GM12872 (cell line): ENCODE data around the gene LSM14A.

Source experiments
- TF ChIP-seq, protein P1 (sequence below): IDR thresholded peaks from 3 replicates; pipeline ENCODE4 v1.5.1; 2011; ENCODE audit warnings: low read depth, mild to moderate bottlenecking, low read length, moderate library complexity; ENCODE audit not compliant: insufficient read depth

The LSM14A gene

DNA sequence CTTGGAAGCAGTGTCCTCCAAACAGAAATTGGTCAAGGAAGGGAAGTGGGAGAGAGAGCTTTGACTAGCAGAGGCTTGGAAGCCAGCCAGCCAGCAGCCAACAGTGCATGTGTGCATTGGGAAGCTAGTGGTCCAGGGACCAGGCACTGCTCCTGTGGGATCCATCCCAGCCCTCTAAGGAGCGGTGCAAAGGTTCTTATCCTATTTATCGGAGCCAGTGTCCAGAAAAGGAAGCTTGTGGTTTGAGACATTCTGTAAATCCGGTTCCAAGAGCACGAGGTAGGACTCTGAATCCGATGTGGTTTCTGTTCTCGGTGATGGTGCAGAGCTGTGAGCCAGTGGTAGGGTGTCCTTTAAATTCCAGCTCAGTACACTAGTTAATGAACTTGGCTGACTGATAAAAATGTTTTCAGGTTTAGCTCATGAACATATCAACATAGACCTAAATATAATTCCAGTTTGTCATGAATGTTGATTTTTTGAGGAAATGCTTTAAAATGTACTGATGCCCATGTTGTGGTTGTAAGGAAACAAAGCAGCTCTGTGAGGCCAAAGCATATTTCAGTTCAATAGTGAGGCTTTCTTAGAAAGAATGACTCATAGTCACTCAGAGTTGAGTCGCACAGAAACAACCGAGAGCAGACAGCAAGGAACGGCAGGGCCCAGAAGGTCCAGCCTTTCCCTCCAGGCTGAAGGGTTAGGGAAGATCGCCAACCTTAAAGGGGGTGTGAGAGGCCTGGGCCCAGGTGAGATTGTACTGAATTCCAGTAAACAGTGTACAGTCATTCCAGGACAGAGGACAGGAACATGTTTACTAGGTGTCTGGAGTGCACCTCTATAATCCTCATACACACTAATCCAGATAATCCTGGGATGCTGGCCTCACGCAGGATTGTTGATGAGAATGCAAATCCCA, 60.5 kb downstream of the LSM14A start:
- TF ChIP-seq, protein P1, sequence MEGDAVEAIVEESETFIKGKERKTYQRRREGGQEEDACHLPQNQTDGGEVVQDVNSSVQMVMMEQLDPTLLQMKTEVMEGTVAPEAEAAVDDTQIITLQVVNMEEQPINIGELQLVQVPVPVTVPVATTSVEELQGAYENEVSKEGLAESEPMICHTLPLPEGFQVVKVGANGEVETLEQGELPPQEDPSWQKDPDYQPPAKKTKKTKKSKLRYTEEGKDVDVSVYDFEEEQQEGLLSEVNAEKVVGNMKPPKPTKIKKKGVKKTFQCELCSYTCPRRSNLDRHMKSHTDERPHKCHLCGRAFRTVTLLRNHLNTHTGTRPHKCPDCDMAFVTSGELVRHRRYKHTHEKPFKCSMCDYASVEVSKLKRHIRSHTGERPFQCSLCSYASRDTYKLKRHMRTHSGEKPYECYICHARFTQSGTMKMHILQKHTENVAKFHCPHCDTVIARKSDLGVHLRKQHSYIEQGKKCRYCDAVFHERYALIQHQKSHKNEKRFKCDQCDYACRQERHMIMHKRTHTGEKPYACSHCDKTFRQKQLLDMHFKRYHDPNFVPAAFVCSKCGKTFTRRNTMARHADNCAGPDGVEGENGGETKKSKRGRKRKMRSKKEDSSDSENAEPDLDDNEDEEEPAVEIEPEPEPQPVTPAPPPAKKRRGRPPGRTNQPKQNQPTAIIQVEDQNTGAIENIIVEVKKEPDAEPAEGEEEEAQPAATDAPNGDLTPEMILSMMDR: no peak

DNA sequence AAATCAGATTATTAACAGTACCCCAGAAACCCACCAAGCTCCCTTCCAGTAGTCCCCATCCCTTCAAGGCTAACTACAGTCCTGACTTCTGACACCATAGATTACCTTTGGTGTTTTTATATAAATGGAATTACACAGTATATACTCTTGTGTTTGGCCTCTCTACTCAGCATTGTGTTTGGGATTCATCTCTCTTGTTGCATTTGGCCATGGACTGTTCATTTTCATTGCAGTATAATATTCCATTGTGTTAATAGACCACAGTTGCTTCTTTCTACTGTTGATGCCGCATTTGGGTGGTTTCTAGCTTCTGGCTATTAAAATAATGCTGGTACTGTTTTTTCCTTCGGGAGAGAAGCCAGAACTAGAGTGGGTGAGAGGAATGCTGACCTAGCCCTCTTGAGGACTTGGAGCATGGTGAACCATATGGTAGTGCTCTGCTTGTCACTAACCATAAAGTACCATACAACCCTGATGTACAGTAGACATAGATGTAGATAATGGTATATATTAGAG, 63.2 kb downstream of the LSM14A start:
- TF ChIP-seq, protein P1: no peak

DNA sequence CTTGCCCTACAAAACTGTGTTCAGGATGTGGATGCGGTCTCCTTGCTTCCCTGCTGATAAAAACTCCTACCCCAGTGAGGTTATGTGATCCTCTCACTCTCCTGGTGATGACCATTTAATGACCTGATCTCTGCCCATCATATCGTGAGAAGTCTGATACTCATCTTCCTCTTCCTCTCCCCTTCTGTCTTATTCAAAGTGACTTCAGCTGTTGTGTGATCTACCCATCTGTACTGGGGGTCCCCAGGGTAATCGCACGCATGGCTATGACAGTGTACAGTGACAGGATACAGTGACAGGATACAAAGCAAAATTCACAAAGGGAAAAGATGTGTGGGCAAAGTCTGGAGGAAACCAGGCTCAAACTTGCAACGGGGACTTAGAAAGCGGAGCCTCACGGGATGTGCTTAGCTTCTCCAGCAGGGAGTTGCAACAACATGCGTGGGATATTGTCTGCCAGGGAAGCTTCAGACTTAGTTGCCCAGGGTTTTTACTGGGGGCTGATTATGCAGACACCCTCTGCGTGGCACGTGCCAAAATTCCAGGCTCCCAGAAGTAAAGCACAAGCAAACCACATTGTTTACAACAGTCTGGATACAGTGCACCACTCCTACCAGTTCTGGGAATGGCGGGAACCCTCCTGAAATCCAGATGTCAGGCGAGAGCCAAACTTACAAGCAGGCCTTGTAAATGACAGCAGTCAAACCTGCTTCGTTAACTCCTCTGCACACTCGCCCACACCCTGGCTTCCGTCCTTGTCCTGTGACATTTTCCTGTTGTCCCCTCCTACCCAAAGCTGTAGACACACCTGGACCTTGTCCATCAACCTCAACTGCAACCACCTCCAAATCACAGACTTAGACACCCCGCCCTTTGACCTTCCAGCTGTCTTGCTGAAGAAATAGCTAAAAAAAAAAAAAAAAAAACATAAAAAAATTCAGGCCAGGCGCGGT, 64.0 kb downstream of the LSM14A start:
- TF ChIP-seq, protein P1: no peak

DNA sequence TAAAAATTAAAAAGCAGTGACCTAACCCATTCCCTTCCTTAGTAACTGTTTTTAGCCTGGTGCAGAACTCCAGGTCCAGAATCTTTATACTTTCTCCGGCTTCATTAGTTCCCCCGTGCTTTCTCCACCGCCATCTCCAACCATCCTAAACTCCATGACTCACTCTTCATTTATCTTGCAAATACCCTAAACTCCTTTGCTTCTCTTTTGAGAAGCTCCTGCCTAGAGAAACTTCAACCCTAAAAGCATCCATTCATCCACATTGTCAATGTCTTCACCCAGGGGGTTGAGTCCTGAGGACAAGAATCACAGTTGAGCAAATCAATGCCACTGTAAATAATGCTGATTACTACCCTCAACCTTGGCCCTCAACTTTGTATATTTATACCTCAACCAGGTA, 65.0 kb downstream of the LSM14A start:
- TF ChIP-seq, protein P1: no peak

DNA sequence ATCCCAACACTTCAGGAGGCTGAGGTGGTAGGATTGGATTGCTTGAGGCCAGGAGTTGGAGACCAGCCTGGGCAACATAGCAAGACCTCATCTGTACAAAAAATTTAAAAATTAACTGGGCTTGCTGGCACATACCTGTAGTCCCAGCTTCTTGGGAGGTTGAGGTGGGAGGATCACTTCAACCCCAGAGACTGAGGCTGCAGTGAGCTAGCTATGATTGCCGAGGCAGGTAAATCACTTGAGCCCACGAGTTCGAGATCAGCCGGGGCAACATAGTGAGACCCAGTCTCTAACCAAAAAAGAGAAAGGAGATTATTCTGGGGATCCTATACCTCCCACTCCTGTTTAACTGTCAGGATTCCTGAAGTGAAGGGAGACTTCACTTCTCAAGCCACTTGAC, 65.6 kb downstream of the LSM14A start:
- TF ChIP-seq, protein P1: no peak

DNA sequence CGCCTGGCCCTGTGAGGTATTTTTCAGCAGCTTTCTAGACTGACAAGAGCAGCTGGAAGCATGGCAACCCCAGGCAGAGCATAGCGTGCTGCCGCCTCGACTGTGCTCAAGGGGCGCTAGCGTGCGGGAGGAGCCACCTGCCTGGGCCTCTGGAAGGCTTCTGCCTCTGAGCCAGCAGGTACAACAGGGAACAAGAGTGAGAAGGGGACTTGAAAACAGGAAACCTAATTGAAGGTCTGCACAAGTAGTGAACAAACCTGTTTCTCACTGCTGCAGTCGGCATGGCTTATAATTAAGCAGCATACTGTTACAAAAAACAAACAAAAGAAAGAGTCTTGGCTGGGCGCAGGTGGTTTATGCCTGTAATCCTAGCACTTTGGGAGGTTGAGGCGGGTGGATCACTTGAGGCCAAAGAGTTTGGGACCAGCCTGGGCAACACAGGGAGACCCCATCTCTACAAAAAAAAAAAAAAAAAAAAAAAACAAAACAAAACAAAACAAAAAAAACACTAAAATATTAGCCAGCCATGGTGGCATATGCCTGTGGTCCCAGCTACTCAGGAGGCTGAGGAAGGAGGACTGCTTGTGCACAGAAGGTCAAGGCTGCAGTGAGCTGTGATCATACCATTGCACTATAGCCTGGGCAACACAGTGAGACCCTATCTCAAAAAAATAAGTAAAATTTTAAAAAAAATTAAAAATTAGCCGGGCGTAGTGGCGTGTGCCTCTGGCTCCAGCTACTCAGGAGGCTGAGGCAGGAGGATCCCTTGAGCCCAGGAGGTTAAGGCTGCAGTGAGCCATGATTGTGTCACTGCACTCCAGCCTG, 69.4 kb downstream of the LSM14A start:
- TF ChIP-seq, protein P1: peak; percentile 90
